ENCODE data around the gene MAEL. TPM values are rescaled to one million over a fixed set of nuclear protein-coding genes. Genes with fewer than 3 reads are reported as not detected.
A peak's percentile ranks its signal among the peaks of the same experiment; 100 is the strongest.

Gene MAEL
- total and polyA plus RNA-seq, 2 donors from 2014 or later: 0.54 to 2.2 TPM

GRCh38 chr1:166947398-166948043, 41.6 kb upstream of the MAEL start:
- no peaks in the 10 kb centered on the region for H3K9me3 ChIP-seq (ENCODE audit: control insufficient read depth in 2 of 3, insufficient read depth in 1 of 3, low read length in 3 of 3)
- H3K9ac ChIP-seq (ENCODE audit: low read length in 3 of 3): no peak overlapping the region
- H3K4me1 ChIP-seq (ENCODE audit: control insufficient read depth in 2 of 3, insufficient read depth in 2 of 3, low read depth in 1 of 3, low read length in 3 of 3): peaks cover 0 to 6% (median 0%) of the 10 kb centered on the region in 3 donors
- no peak overlapping the region for H3K27ac ChIP-seq (ENCODE audit: low read depth in 2 of 2, low read length in 2 of 2)
- intact Hi-C loops (cut with DNase I): no loop called here
- FAIRE-seq (no peak), DNase-seq (peak; percentile 86 to 96 (median 94))
- H3K4me3 ChIP-seq (ENCODE audit: low read length in 3 of 3): peak overlapping the region in 2 of 3 donors; percentile 41 to 45
- no peaks in the 10 kb centered on the region for H3K27me3 ChIP-seq (ENCODE audit: control insufficient read depth, insufficient read depth, low read length)
- no peaks in the 10 kb centered on the region for H3K36me3 ChIP-seq (ENCODE audit: control insufficient read depth in 2 of 3, insufficient read depth in 3 of 3, low read length in 3 of 3)
- TF ChIP-seq, protein P1, sequence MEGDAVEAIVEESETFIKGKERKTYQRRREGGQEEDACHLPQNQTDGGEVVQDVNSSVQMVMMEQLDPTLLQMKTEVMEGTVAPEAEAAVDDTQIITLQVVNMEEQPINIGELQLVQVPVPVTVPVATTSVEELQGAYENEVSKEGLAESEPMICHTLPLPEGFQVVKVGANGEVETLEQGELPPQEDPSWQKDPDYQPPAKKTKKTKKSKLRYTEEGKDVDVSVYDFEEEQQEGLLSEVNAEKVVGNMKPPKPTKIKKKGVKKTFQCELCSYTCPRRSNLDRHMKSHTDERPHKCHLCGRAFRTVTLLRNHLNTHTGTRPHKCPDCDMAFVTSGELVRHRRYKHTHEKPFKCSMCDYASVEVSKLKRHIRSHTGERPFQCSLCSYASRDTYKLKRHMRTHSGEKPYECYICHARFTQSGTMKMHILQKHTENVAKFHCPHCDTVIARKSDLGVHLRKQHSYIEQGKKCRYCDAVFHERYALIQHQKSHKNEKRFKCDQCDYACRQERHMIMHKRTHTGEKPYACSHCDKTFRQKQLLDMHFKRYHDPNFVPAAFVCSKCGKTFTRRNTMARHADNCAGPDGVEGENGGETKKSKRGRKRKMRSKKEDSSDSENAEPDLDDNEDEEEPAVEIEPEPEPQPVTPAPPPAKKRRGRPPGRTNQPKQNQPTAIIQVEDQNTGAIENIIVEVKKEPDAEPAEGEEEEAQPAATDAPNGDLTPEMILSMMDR (IDR thresholded peaks at IDR 0.05; ENCODE audit: borderline replicate concordance, extremely low read depth, insufficient read depth): no peak

DNA sequence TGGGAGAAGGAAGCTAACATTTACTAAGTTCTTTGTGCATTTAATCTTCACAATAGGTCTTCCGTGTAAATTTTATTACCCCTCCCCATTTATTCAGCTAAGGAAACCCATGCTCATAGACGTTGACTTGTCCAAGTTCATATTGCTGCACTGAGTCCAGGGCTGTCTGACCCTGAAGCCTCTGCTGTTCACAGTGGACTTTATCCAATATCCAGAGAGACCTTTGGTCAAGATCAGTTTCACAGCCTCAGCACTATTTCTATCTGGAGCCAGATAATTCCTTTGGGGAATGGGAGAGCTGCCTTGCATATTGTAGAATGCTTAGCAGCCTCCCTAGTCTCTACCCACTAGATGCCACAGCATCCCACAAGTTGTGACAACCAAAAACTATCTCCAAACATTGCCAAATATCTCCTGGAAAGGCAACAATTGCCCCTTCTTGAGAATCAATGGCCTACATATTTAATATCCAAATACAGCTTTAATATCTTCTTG, 40.2 kb upstream of the MAEL start:
- intact Hi-C loops (cut with DNase I): no loop called here
- FAIRE-seq: no peak
- H3K27me3 ChIP-seq (ENCODE audit: control insufficient read depth, insufficient read depth, low read length): no peaks in the 10 kb centered on the region
- no peak overlapping the region for H3K9ac ChIP-seq (ENCODE audit: low read length in 3 of 3)
- no peaks in the 10 kb centered on the region for H3K9me3 ChIP-seq (ENCODE audit: control insufficient read depth in 2 of 3, insufficient read depth in 1 of 3, low read length in 3 of 3)
- H3K4me3 ChIP-seq (ENCODE audit: low read length in 3 of 3): no peak overlapping the region
- TF ChIP-seq, protein P1 (IDR thresholded peaks at IDR 0.05; ENCODE audit: borderline replicate concordance, extremely low read depth, insufficient read depth): no peak
- H3K4me1 ChIP-seq (ENCODE audit: control insufficient read depth in 2 of 3, insufficient read depth in 2 of 3, low read depth in 1 of 3, low read length in 3 of 3): peaks cover 0 to 6% (median 0%) of the 10 kb centered on the region in 3 donors
- no peaks in the 10 kb centered on the region for H3K36me3 ChIP-seq (ENCODE audit: control insufficient read depth in 2 of 3, insufficient read depth in 3 of 3, low read length in 3 of 3)
- no peak overlapping the region for H3K27ac ChIP-seq (ENCODE audit: low read depth in 2 of 2, low read length in 2 of 2)
- DNase-seq: no peak

DNA sequence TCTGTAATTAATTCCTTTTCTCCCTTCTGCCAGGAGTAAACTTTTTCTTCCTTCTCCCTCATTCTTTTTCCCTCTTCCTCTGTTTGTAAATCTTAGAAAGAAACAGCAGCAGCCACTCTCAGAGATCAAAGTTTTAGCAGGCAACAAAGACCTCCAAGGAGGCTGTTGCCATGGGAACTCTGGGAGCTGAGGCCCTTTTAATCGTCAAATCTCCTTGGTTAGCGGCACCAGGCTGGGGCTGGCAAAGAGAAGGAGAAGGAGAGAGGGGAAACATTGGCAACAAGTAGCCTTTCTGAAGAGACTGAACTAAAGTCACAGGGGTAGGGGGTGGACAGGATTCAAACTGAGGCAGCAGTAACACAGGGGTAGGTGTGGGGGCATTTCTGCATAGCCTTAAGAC, 38.9 kb upstream of the MAEL start:
- Histone ChIP-seq H3K4me3 (ENCODE audit: low read length in 3 of 3) (no peak overlapping the region), H3K9me3 (ENCODE audit: control insufficient read depth in 2 of 3, insufficient read depth in 1 of 3, low read length in 3 of 3) (no peaks in the 10 kb centered on the region), H3K4me1 (ENCODE audit: control insufficient read depth in 2 of 3, insufficient read depth in 2 of 3, low read depth in 1 of 3, low read length in 3 of 3) (peaks cover 0 to 6% (median 0%) of the 10 kb centered on the region in 3 donors), H3K36me3 (ENCODE audit: control insufficient read depth in 2 of 3, insufficient read depth in 3 of 3, low read length in 3 of 3) (no peaks in the 10 kb centered on the region), H3K27ac (ENCODE audit: low read depth in 2 of 2, low read length in 2 of 2) (no peak overlapping the region), H3K27me3 (ENCODE audit: control insufficient read depth, insufficient read depth, low read length) (no peaks in the 10 kb centered on the region), H3K9ac (ENCODE audit: low read length in 3 of 3) (no peak overlapping the region)
- intact Hi-C loops (cut with DNase I): no loop called here
- DNase-seq: peak in 1 of 5 donors; percentile 39
- no peak for FAIRE-seq
- TF ChIP-seq, protein P1 (IDR thresholded peaks at IDR 0.05; ENCODE audit: borderline replicate concordance, extremely low read depth, insufficient read depth): no peak
